ENCODE measurements around the gene RDX. TPM values are rescaled to one million over a fixed set of nuclear protein-coding genes. Genes with fewer than 3 reads are reported as not detected.

The RDX gene
- total and polyA plus RNA-seq, 2 donors (not counting 1 experiment from before 2014, with no cell fraction given) = 4.4 to 34.8 TPM

DNA sequence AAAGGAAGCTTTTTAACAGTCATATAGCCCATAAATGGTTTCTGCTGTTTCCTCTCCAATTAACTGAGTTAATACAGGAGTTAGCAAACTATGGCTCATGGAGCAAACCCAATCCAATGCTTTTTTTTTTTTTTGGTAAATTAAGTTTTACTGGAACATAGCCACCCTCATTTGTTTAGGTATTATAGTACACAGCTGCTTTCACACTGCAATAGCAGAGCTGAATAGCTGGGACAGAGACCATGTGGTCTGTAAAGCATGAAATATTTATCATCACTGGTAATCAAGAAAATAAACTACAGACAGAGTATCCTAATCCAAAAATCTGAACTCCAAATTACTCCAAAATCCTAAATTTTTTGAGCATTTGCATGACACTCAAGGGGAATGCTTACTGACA is 53.7 kb downstream of the RDX start:
- no peak overlapping the region for H3K4me2 ChIP-seq (replicated peaks; ENCODE audit: low read depth, low read length, poor library complexity, severe bottlenecking)
- H4K20me1 ChIP-seq (ENCODE audit: control insufficient read depth, insufficient read depth, low read length, poor library complexity, severe bottlenecking) = no peaks in the 10 kb centered on the region
- Mint-ChIP-seq H3K4me3 (no peak overlapping the region), H3K9me3 (ENCODE audit: insufficient read depth) (no peaks in the 10 kb centered on the region), H3K27ac (no peak overlapping the region), H3K27me3 (no peaks in the 10 kb centered on the region), H3K4me1 (no peaks in the 10 kb centered on the region)
- no peak overlapping the region for H2AFZ ChIP-seq (ENCODE audit: insufficient read depth, low read depth, low read length, poor library complexity, severe bottlenecking)
- peaks cover 0 to 4% (median 0%) of the 10 kb centered on the region in 3 donors for H3K9me3 ChIP-seq (ENCODE audit: control extremely low read depth in 1 of 3, control insufficient read depth in 2 of 3, insufficient read depth in 1 of 3, low read length in 2 of 3)
- ChIA-PET POLR2A (no interaction called here), CTCF (no interaction called here)
- intact Hi-C loops (cut with micrococcal nuclease) = no loop called here
- no peak for ATAC-seq (ENCODE audit: low read depth)
- H3K36me3 ChIP-seq (replicated peaks in 1 of 2; ENCODE audit: control extremely low read depth in 1 of 2, control insufficient read depth in 1 of 2, extremely low read depth in 1 of 2, insufficient read depth in 2 of 2, low read length in 1 of 2) = peaks cover 2 to 7% of the 10 kb centered on the region in 2 experiments
- no peaks in the 10 kb centered on the region for H3K79me2 ChIP-seq (ENCODE audit: control insufficient read depth, insufficient read depth, low read length)
- H3K27me3 ChIP-seq (replicated peaks in 1 of 4; ENCODE audit: control extremely low read depth in 1 of 4, control insufficient read depth in 3 of 4, insufficient read depth in 4 of 4, low read length in 3 of 4) = no peaks in the 10 kb centered on the region
- H3K4me3 ChIP-seq (ENCODE audit: control extremely low read depth in 1 of 5, extremely low read depth in 1 of 5, insufficient read depth in 1 of 5, low read depth in 2 of 5, low read length in 4 of 5) = no peak overlapping the region
- no peak overlapping the region for H3K27ac ChIP-seq (ENCODE audit: low read length in 2 of 2)
- H3K9ac ChIP-seq (ENCODE audit: low read length) = no peak overlapping the region
- no peak for DNase-seq
- H3K4me1 ChIP-seq (ENCODE audit: control insufficient read depth in 2 of 2, insufficient read depth in 2 of 2, low read length in 2 of 2) = no peaks in the 10 kb centered on the region
- TF ChIP-seq, protein P1, sequence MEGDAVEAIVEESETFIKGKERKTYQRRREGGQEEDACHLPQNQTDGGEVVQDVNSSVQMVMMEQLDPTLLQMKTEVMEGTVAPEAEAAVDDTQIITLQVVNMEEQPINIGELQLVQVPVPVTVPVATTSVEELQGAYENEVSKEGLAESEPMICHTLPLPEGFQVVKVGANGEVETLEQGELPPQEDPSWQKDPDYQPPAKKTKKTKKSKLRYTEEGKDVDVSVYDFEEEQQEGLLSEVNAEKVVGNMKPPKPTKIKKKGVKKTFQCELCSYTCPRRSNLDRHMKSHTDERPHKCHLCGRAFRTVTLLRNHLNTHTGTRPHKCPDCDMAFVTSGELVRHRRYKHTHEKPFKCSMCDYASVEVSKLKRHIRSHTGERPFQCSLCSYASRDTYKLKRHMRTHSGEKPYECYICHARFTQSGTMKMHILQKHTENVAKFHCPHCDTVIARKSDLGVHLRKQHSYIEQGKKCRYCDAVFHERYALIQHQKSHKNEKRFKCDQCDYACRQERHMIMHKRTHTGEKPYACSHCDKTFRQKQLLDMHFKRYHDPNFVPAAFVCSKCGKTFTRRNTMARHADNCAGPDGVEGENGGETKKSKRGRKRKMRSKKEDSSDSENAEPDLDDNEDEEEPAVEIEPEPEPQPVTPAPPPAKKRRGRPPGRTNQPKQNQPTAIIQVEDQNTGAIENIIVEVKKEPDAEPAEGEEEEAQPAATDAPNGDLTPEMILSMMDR (IDR thresholded peaks at IDR 0.05) = no peak

DNA sequence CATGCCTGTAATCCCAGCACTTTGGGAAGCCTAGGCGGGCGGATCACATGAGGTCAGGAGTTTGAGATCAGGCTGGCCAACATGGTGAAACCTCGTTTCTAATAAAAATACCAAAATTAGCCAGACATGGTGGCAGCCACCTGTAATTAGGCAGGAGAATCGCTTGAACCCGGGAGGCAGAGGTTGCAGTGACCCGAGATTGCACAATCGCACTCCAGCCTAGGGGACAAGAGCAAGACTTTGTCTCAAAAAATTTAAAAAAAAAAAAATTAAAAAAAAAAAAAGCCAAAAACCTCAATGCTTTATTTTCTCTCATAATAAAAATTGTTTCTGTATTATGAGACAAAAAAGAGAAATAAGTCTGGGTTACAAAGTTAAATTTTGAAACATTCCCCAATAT is 54.2 kb downstream of the RDX start:
- Histone ChIP-seq H3K36me3 (replicated peaks in 1 of 2; ENCODE audit: control extremely low read depth in 1 of 2, control insufficient read depth in 1 of 2, extremely low read depth in 1 of 2, insufficient read depth in 2 of 2, low read length in 1 of 2) (peaks cover 2 to 7% of the 10 kb centered on the region in 2 experiments), H3K9ac (ENCODE audit: low read length) (no peak overlapping the region), H3K4me3 (ENCODE audit: control extremely low read depth in 1 of 5, extremely low read depth in 1 of 5, insufficient read depth in 1 of 5, low read depth in 2 of 5, low read length in 4 of 5) (no peak overlapping the region), H3K27ac (ENCODE audit: low read length in 2 of 2) (no peak overlapping the region), H3K4me2 (replicated peaks; ENCODE audit: low read depth, low read length, poor library complexity, severe bottlenecking) (no peak overlapping the region), H3K4me1 (ENCODE audit: control insufficient read depth in 2 of 2, insufficient read depth in 2 of 2, low read length in 2 of 2) (no peaks in the 10 kb centered on the region), H4K20me1 (ENCODE audit: control insufficient read depth, insufficient read depth, low read length, poor library complexity, severe bottlenecking) (no peaks in the 10 kb centered on the region), H3K79me2 (ENCODE audit: control insufficient read depth, insufficient read depth, low read length) (no peaks in the 10 kb centered on the region), H2AFZ (ENCODE audit: insufficient read depth, low read depth, low read length, poor library complexity, severe bottlenecking) (no peak overlapping the region), H3K27me3 (replicated peaks in 1 of 4; ENCODE audit: control extremely low read depth in 1 of 4, control insufficient read depth in 3 of 4, insufficient read depth in 4 of 4, low read length in 3 of 4) (no peaks in the 10 kb centered on the region), H3K9me3 (ENCODE audit: control extremely low read depth in 1 of 3, control insufficient read depth in 2 of 3, insufficient read depth in 1 of 3, low read length in 2 of 3) (peaks cover 0 to 4% (median 0%) of the 10 kb centered on the region in 3 donors)
- DNase-seq (no peak), ATAC-seq (ENCODE audit: low read depth) (no peak)
- ChIA-PET CTCF (no interaction called here), POLR2A (no interaction called here)
- 92% methylated on average over 4 of the region's 7 CpGs for WGBS (ENCODE audit: insufficient coverage)
- H3K4me3 Mint-ChIP-seq = no peak overlapping the region
- H3K4me1 Mint-ChIP-seq = no peaks in the 10 kb centered on the region
- H3K27me3 Mint-ChIP-seq = no peaks in the 10 kb centered on the region
- no peak overlapping the region for H3K27ac Mint-ChIP-seq
- no peaks in the 10 kb centered on the region for H3K9me3 Mint-ChIP-seq (ENCODE audit: insufficient read depth)
- intact Hi-C loops (cut with micrococcal nuclease) = no loop called here
- TF ChIP-seq EZH2 (IDR thresholded peaks at IDR 0.05; ENCODE audit: borderline replicate concordance, insufficient read depth, low read depth, low read length, poor library complexity, severe bottlenecking) = no peak
- TF ChIP-seq, protein P1 (IDR thresholded peaks at IDR 0.05) = no peak
